Measurements from ENCODE around the gene IL1RAPL1. TPM values are rescaled to one million over a fixed set of nuclear protein-coding genes. Genes with fewer than 3 reads are reported as not detected.

Gene IL1RAPL1
- total RNA-seq, 4 donors from 2014 or later = 0.78 TPM; not detected in 3

GRCh38 chrX:29376584-29376983, 789.3 kb downstream of the IL1RAPL1 start:
- 67 to 76% methylated on average over 1 of the region's 1 CpG for WGBS, 2 donors
- H3K4me1 ChIP-seq = no peaks in the 10 kb centered on the region
- TF ChIP-seq, protein P1, sequence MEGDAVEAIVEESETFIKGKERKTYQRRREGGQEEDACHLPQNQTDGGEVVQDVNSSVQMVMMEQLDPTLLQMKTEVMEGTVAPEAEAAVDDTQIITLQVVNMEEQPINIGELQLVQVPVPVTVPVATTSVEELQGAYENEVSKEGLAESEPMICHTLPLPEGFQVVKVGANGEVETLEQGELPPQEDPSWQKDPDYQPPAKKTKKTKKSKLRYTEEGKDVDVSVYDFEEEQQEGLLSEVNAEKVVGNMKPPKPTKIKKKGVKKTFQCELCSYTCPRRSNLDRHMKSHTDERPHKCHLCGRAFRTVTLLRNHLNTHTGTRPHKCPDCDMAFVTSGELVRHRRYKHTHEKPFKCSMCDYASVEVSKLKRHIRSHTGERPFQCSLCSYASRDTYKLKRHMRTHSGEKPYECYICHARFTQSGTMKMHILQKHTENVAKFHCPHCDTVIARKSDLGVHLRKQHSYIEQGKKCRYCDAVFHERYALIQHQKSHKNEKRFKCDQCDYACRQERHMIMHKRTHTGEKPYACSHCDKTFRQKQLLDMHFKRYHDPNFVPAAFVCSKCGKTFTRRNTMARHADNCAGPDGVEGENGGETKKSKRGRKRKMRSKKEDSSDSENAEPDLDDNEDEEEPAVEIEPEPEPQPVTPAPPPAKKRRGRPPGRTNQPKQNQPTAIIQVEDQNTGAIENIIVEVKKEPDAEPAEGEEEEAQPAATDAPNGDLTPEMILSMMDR (IDR thresholded peaks at IDR 0.05) = no peak
- no peaks in the 10 kb centered on the region for H3K36me3 ChIP-seq
- H3K27ac ChIP-seq = no peak overlapping the region
- H3K9me3 ChIP-seq = no peaks in the 10 kb centered on the region
- H3K4me3 ChIP-seq (replicated peaks in 1 of 3) = no peak overlapping the region
- DNase-seq = no peak
- intact Hi-C loops (cut with DNase I) = no loop called here
- no peaks in the 10 kb centered on the region for H3K27me3 ChIP-seq

GRCh38 chrX:29382811-29383210, 795.6 kb downstream of the IL1RAPL1 start:
- H3K27ac ChIP-seq = no peak overlapping the region

DNA sequence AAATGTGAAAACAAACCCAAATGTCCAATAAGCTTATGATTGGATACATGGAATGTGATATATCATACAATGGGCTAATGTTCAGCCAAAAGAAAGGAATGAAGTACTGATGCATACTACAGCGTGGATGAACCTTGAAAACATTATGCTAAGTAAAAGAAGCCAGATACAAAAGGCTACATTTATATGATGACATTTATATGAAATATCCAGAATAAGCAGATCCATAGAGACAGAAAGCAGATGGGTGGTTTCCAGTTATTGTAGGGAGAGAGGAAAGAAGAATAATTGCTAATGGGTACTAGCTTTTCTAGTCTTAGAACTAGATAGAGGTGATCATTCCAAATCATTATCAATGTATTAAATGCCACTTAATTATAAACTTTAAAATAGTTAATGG, 801.3 kb downstream of the IL1RAPL1 start:
- H3K4me3 ChIP-seq (replicated peaks in 1 of 3) = no peak overlapping the region
- no peaks in the 10 kb centered on the region for H3K9me3 ChIP-seq
- no peak overlapping the region for H3K27ac ChIP-seq
- intact Hi-C loops (cut with DNase I) = no loop called here
- whole genome bisulfite sequencing, 2 donors = 86 to 93% methylated on average over 1 of the region's 1 CpG
- H3K4me1 ChIP-seq = no peaks in the 10 kb centered on the region
- no peaks in the 10 kb centered on the region for H3K27me3 ChIP-seq
- no peaks in the 10 kb centered on the region for H3K36me3 ChIP-seq
- TF ChIP-seq, protein P1 (IDR thresholded peaks at IDR 0.05) = no peak
- TF ChIP-seq POLR2A (IDR thresholded peaks at IDR 0.05) = no peak
- no peak for DNase-seq

More at GRCh38 chrX:29382811-29383210, 795.6 kb downstream of the IL1RAPL1 start:
- Histone ChIP-seq H3K36me3 (no peaks in the 10 kb centered on the region), H3K4me3 (replicated peaks in 1 of 3) (no peak overlapping the region), H3K27me3 (no peaks in the 10 kb centered on the region), H3K4me1 (no peaks in the 10 kb centered on the region), H3K9me3 (no peaks in the 10 kb centered on the region)
- TF ChIP-seq POLR2A (IDR thresholded peaks at IDR 0.05) = no peak
- TF ChIP-seq, protein P1 (IDR thresholded peaks at IDR 0.05) = no peak
- no peak for DNase-seq
- intact Hi-C loops (cut with DNase I) = no loop called here

GRCh38 chrX:29397506-29397905, 810.3 kb downstream of the IL1RAPL1 start:
- DNase-seq = no peak
- Histone ChIP-seq H3K4me3 (replicated peaks in 1 of 3) (no peak overlapping the region), H3K4me1 (no peaks in the 10 kb centered on the region), H3K9me3 (no peaks in the 10 kb centered on the region), H3K36me3 (no peaks in the 10 kb centered on the region), H3K27ac (no peak overlapping the region), H3K27me3 (no peaks in the 10 kb centered on the region)
- no peak for TF ChIP-seq POLR2A (IDR thresholded peaks at IDR 0.05)
- TF ChIP-seq, protein P1 (IDR thresholded peaks at IDR 0.05) = no peak
- intact Hi-C loops (cut with DNase I) = no loop called here

DNA sequence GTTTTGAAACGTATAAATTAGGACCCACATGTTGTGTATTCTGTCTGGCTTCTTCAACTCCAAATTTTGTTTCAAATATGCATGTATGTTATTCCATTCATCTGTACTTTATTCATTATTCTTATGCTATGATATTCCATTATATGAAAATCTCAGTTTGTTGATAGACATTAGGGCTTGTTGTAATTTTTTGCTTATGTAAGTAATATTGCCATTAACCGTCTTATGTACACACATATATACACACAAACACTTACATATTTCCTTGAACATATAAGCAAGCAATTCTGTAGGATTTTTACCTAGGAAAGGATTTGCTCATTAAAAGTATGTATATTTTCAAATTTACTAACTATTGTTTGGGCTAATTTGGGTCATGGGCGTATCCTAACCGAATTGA, 820.1 kb downstream of the IL1RAPL1 start:
- Histone ChIP-seq H3K9me3 (no peaks in the 10 kb centered on the region), H3K36me3 (no peaks in the 10 kb centered on the region), H3K27me3 (no peaks in the 10 kb centered on the region), H3K4me1 (no peaks in the 10 kb centered on the region), H3K4me3 (replicated peaks in 1 of 3) (no peak overlapping the region), H3K27ac (no peak overlapping the region)
- DNase-seq = no peak
- WGBS, 2 donors = 73 to 98% methylated on average over 4 of the region's 4 CpGs
- intact Hi-C loops (cut with DNase I) = no loop called here
- TF ChIP-seq, protein P1 (IDR thresholded peaks at IDR 0.05) = no peak

Data from thyroid gland (tissue), 4 donors.